DOHH2 (cell line): Measurements from ENCODE around the gene PIP4K2C.

Source experiments
- H3F3A ChIP-seq: fragments of 200-600 bp; sonication (generic), shearing (Covaris generic); 2 replicates; pipeline ENCODE4 v1.6.0; 2016; ENCODE audit warnings: antibody characterized with exemption, mild to moderate bottlenecking; ENCODE audit not compliant: control insufficient read depth, insufficient read depth
- H3K27ac ChIP-seq: fragments of 200-600 bp; sonication (generic); 2 replicates; pipeline ENCODE4 v1.5.1; 2014; ENCODE audit warnings: low read depth, mild to moderate bottlenecking, low read length, moderate library complexity
- H3K27me3 ChIP-seq: fragments of 200-600 bp; sonication (generic); 2 replicates; pipeline ENCODE4 v1.6.1; 2014; ENCODE audit warnings: mild to moderate bottlenecking, low read length, mixed read lengths; ENCODE audit not compliant: control insufficient read depth
- H3K36me3 ChIP-seq: fragments of 200-600 bp; sonication (generic); 2 replicates; pipeline ENCODE4 v1.6.1; 2014; ENCODE audit warnings: mild to moderate bottlenecking, low read length, moderate library complexity, mixed read lengths; ENCODE audit not compliant: control insufficient read depth
- H3K4me1 ChIP-seq: fragments of 200-600 bp; sonication (generic); 2 replicates; pipeline ENCODE4 v1.6.1; 2014; ENCODE audit warnings: mild to moderate bottlenecking, low read length, mixed read lengths; ENCODE audit not compliant: control insufficient read depth
- H3K4me2 ChIP-seq: fragments of 200-600 bp; sonication (generic); 2 replicates; pipeline ENCODE4 v1.6.0; 2014; ENCODE audit warnings: mild to moderate bottlenecking, low read length, moderate library complexity
- H3K4me3 ChIP-seq: fragments of 200-600 bp; sonication (generic); 2 replicates; pipeline ENCODE4 v1.5.1; 2014; ENCODE audit warnings: mild to moderate bottlenecking, low read length, mixed read lengths
- H3K79me2 ChIP-seq: fragments of 200-600 bp; sonication (generic); 2 replicates; pipeline ENCODE4 v1.6.1; 2014; ENCODE audit warnings: mild to moderate bottlenecking, low read length, mixed read lengths; ENCODE audit not compliant: control insufficient read depth
- H3K9me2 ChIP-seq: fragments of 200-600 bp; sonication (generic); replicated peaks from 2 replicates; pipeline ENCODE4 v1.6.1; 2014; ENCODE audit warnings: mild to moderate bottlenecking, low read length, mixed read lengths; ENCODE audit not compliant: control insufficient read depth
- H3K9me3 ChIP-seq: fragments of 200-600 bp; sonication (generic); 2 replicates; pipeline ENCODE4 v1.6.1; 2014; ENCODE audit warnings: antibody characterized with exemption, low read length, mixed read lengths; ENCODE audit not compliant: control insufficient read depth, insufficient read depth
- H4K20me1 ChIP-seq: fragments of 200-600 bp; sonication (generic); 2 replicates; pipeline ENCODE4 v1.6.0; 2014; ENCODE audit warnings: low read depth, mild to moderate bottlenecking, antibody characterized with exemption, low read length, moderate library complexity; ENCODE audit not compliant: control insufficient read depth, insufficient read depth
- EZH2phosphoT487 ChIP-seq: fragments of 200-600 bp; sonication (generic); IDR thresholded peaks from 2 replicates; pipeline ENCODE4 v1.6.1; 2017; ENCODE audit warnings: borderline replicate concordance, mild to moderate bottlenecking, antibody characterized with exemption, low read length, moderate library complexity, mixed read lengths
- TF ChIP-seq, protein P1 (sequence below): fragments of 200-600 bp; sonication (generic); IDR thresholded peaks from one replicate; pipeline ENCODE4 v1.5.1; 2014; ENCODE audit warnings: antibody characterized with exemption, mild to moderate bottlenecking, low read depth, low read length; ENCODE audit not compliant: poor library complexity, severe bottlenecking

PIP4K2C gene

DNA sequence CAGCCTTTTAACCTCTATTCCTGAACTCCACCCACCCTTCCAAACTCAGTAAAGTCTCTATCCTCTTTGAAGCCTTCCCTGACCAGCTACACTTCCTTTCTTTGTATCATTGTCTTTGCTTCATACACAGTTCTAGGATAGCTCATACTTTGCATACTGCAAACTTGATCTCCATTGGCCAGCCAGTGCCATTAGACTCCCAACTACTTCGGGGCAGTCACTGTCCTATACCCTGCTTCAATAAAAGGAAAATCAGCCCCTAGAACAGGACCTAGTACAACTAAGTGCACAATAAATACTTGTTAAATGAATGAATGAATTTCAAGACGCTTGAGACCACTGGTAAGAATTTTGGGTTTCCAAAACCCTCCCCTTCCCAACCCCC lies 521 bp upstream of the PIP4K2C start:
- H3K4me2 ChIP-seq: peak overlapping the region; percentile 92
- TF ChIP-seq, protein P1, sequence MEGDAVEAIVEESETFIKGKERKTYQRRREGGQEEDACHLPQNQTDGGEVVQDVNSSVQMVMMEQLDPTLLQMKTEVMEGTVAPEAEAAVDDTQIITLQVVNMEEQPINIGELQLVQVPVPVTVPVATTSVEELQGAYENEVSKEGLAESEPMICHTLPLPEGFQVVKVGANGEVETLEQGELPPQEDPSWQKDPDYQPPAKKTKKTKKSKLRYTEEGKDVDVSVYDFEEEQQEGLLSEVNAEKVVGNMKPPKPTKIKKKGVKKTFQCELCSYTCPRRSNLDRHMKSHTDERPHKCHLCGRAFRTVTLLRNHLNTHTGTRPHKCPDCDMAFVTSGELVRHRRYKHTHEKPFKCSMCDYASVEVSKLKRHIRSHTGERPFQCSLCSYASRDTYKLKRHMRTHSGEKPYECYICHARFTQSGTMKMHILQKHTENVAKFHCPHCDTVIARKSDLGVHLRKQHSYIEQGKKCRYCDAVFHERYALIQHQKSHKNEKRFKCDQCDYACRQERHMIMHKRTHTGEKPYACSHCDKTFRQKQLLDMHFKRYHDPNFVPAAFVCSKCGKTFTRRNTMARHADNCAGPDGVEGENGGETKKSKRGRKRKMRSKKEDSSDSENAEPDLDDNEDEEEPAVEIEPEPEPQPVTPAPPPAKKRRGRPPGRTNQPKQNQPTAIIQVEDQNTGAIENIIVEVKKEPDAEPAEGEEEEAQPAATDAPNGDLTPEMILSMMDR: no peak
- TF ChIP-seq EZH2phosphoT487: no peak
- H3K9me2 ChIP-seq: no peaks in the 10 kb centered on the region
- no peaks in the 10 kb centered on the region for H4K20me1 ChIP-seq
- H3K9me3 ChIP-seq: no peaks in the 10 kb centered on the region
- H3K4me1 ChIP-seq: peaks cover 16% of the 10 kb centered on the region
- H3F3A ChIP-seq: no peaks in the 10 kb centered on the region
- no peak overlapping the region for H3K27ac ChIP-seq
- H3K27me3 ChIP-seq: peaks cover 22% of the 10 kb centered on the region
- H3K4me3 ChIP-seq: peak overlapping the region; percentile 96
- H3K79me2 ChIP-seq: peaks cover 16% of the 10 kb centered on the region
- H3K36me3 ChIP-seq: no peaks in the 10 kb centered on the region

DNA sequence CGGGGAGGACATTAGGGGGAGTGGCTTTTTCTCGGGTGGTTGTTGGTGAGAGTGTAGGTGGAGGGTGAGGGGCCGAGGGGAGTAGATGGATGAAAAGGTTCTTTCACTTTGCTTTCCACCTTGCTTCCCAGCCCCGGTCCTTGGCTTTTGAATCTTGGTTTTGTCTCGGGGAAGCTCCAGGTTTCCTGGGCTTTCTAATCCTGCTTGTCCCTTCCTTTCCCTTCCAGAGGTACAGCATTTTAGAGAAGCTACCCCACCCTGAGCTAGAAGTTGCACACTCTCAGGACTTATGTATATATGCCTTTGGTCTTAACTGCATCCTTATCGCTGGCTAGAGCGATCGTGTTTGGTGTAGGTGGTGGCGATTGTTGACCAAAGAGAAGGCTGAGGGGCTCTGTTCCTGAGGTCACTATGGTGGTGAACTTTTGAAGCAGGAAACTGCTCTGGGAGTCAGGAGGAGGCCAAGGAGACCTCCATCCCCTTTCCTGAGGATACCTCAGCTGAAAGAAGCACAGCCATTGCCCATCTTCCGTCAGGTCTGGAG lies 862 bp downstream of the PIP4K2C start:
- Histone ChIP-seq H3K36me3 (peaks cover 5% of the 10 kb centered on the region), H3K4me3 (peak overlapping the region; percentile 96), H4K20me1 (no peaks in the 10 kb centered on the region), H3F3A (no peaks in the 10 kb centered on the region), H3K27ac (no peak overlapping the region), H3K79me2 (peaks cover 16% of the 10 kb centered on the region), H3K9me3 (no peaks in the 10 kb centered on the region), H3K4me1 (peaks cover 16% of the 10 kb centered on the region), H3K27me3 (peaks cover 11% of the 10 kb centered on the region), H3K4me2 (peak overlapping the region; percentile 92), H3K9me2 (no peaks in the 10 kb centered on the region)
- TF ChIP-seq EZH2phosphoT487: no peak
- TF ChIP-seq, protein P1: no peak

DNA sequence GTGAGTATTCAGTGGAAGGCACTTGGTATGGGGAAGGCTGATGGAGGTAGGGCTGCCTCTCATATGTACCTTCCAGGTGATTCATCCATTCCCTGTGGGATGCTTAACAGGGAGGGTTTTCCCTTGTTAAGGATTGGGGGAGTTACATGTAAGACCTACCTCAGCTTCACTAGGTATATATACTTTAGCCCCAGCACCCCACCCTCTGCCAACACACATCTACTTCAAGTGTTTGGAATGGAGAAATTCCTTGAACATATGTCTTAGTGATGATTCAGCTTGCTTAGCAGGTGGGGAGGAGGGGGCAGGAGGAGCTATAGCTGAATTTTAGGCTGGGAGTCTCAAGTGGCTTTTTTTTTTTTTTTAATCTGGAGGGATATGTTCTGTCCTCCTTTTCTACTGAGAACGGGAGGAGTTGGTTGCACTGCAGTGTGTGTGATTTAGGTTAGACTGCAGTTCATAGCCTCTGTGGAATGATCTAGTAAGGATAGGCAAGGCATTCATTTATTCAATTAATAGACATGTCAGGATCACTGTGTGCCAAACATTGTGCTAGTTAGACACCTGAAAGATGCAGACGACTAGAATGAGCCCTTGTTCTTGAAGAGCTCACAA lies 1.7 kb downstream of the PIP4K2C start:
- Histone ChIP-seq H3K4me2 (peak overlapping the region; percentile 92; the same call in 1 of the 2 replicates), H3K27me3 (peaks cover 7% of the 10 kb centered on the region; the same call in 1 of the 2 replicates), H3K4me3 (no peak overlapping the region), H3K9me2 (no peaks in the 10 kb centered on the region), H3K4me1 (peaks cover 16% of the 10 kb centered on the region), H3K36me3 (peaks cover 5% of the 10 kb centered on the region), H3K79me2 (peaks cover 16% of the 10 kb centered on the region), H3K27ac (no peak overlapping the region), H3K9me3 (no peaks in the 10 kb centered on the region), H3F3A (no peaks in the 10 kb centered on the region), H4K20me1 (no peaks in the 10 kb centered on the region)
- no peak for TF ChIP-seq EZH2phosphoT487
- TF ChIP-seq, protein P1: no peak
